Psoas muscle (tissue), 8 donors: ENCODE measurements around the gene ABCG4. TPM values are rescaled to one million over a fixed set of nuclear protein-coding genes. Genes with fewer than 3 reads are reported as not detected.

ENCODE experiments used
- ATAC-seq, 4 donors: fragments of 200-7000 bp; cut with Tn5 transposase; one replicate each; pipeline ENCODE4 v1.9.1; 2020; ENCODE audit warnings: moderate library complexity in 3 of 4, mild to moderate bottlenecking in 2 of 4
- DNase-seq, 2 donors: peaks; one replicate each; pipeline ENCODE4 v3.0.0-alpha.2; 2020
- H3K27ac ChIP-seq: fragments of 200-600 bp; one replicate; pipeline ENCODE4 v1.8.0; 2022
- H3K27me3 ChIP-seq, 3 donors: fragments of 200-600 bp in 1 of 3; one replicate each; pipeline versions ENCODE4 v1.6.1 to v1.8.0; 2013 to 2022; ENCODE audit warnings: low read length in 2 of 3, mild to moderate bottlenecking in 2 of 3, moderate library complexity in 1 of 3; ENCODE audit not compliant: insufficient read depth in 3 of 3
- H3K36me3 ChIP-seq, 2 donors: fragments of 200-600 bp in 1 of 2; one replicate each; pipeline versions ENCODE4 v1.6.1 to v1.8.0; 2013 to 2022; ENCODE audit warnings: low read depth in 1 of 2, mild to moderate bottlenecking in 1 of 2, moderate library complexity in 1 of 2; ENCODE audit not compliant: insufficient read depth in 1 of 2
- H3K4me1 ChIP-seq: fragments of 200-600 bp; one replicate; pipeline ENCODE4 v1.8.0; 2022
- H3K4me3 ChIP-seq: fragments of 200-600 bp; one replicate; pipeline ENCODE4 v1.8.0; 2022; ENCODE audit warnings: mild to moderate bottlenecking
- H3K9me3 ChIP-seq: fragments of 200-600 bp; one replicate; pipeline ENCODE4 v1.8.0; 2022
- CTCF ChIP-seq: fragments of 200-600 bp; IDR thresholded peaks from one replicate; pipeline ENCODE4 v1.8.0; 2022; ENCODE audit warnings: antibody characterized with exemption
- WGBS, 3 donors: extraction: QIAGEN DNeasy Blood & Tissue Kit; methylation state at CpG; one replicate each; pipeline versions ENCODE4 v1.1.6 to v1.1.7; 2013; 5-methylcytosine and 5-hydroxymethylcytosine counted together
- intact Hi-C, 2 donors: fragments of 100-400 bp; cut with DNase I; formaldehyde crosslinking; loops; one replicate each; pipeline versions ENCODE4 v1.11.0 to v1.14.2; 2022
- polyA plus RNA-seq, 3 donors: library from polyadenylated mRNA; stranded (reverse); fragments of 200-250 nt; gene quantifications; one replicate each; pipeline ENCODE4 v1.2.3, GENCODE V29; 2013
- total RNA-seq, 4 donors: library from RNA; stranded (reverse); fragmentation: NEBNext Ultra II Directional in 2 of 4; extraction: Animal tissue kit (Norgen Biotek cat#: 25700) in 2 of 4; gene quantifications; one replicate each; pipeline versions ENCODE4 v1.2.1 to v1.2.4, GENCODE V29; 2021 to 2023
- donor health status: healthy with polysubstance abuse.
- donor health status: DM: no; HTN: no; CAD: no; lungs with moderate emphysema.
- donor health status: Bipolar disorder and iron deficiency.
- donor health status: healthy.
- donor health status: DM: yes; HTN: yes; CAD: no.
- donor health status: DM: no; HTN: no; CAD: no.
- donor health status: DM: no; HTN: no; CAD: no.
- donor health status: DM: yes; HTN: yes; CAD: no.

Gene ABCG4
- total and polyA plus RNA-seq, 7 donors, result 0.03 to 0.38 (median 0.17) TPM; not detected in 1

GRCh38 chr11:119178166-119178680 lies 29.4 kb downstream of the ABCG4 start:
- H3K4me3 ChIP-seq, result no peak overlapping the region
- intact Hi-C loops, result no loop called here
- ATAC-seq (no peak), DNase-seq (no peak)
- H3K27me3 ChIP-seq, result no peaks in the 10 kb centered on the region
- H3K36me3 ChIP-seq, result peaks cover 0 to 80% of the 10 kb centered on the region in 2 donors
- no peaks in the 10 kb centered on the region for H3K4me1 ChIP-seq
- H3K9me3 ChIP-seq, result no peaks in the 10 kb centered on the region
- 64 to 66% (median 66%) methylated on average over 4 of the region's 4 CpGs for WGBS, 3 donors
- H3K27ac ChIP-seq, result no peak overlapping the region
- TF ChIP-seq CTCF, result no peak

GRCh38 chr11:119179342-119179741 lies 30.5 kb downstream of the ABCG4 start:
- WGBS, 3 donors, result 92 to 98% (median 93%) methylated on average over 6 of the region's 6 CpGs

GRCh38 chr11:119179983-119180382 lies 31.1 kb downstream of the ABCG4 start:
- Histone ChIP-seq H3K4me1 (no peaks in the 10 kb centered on the region), H3K9me3 (no peaks in the 10 kb centered on the region), H3K27me3 (no peaks in the 10 kb centered on the region), H3K36me3 (peaks cover 0 to 71% of the 10 kb centered on the region in 2 donors), H3K4me3 (no peak overlapping the region), H3K27ac (no peak overlapping the region)
- no peak for TF ChIP-seq CTCF
- DNase-seq (no peak), ATAC-seq (peak in 2 of 4 donors; percentile 19 to 32)
- intact Hi-C loops, result no loop called here
- WGBS, 3 donors, result 90 to 91% (median 91%) methylated on average over 10 of the region's 10 CpGs

More at GRCh38 chr11:119179342-119179741, 30.5 kb downstream of the ABCG4 start:
- no peak for TF ChIP-seq CTCF
- Histone ChIP-seq H3K27ac (no peak overlapping the region), H3K4me3 (no peak overlapping the region), H3K4me1 (no peaks in the 10 kb centered on the region), H3K9me3 (no peaks in the 10 kb centered on the region), H3K36me3 (peaks cover 0 to 78% of the 10 kb centered on the region in 2 donors), H3K27me3 (no peaks in the 10 kb centered on the region)
- no peak for DNase-seq
- intact Hi-C loops, result no loop called here
- ATAC-seq, result no peak

GRCh38 chr11:119180729-119181676 lies 32.2 kb downstream of the ABCG4 start:
- H3K27me3 ChIP-seq, result no peaks in the 10 kb centered on the region
- ATAC-seq, result no peak
- intact Hi-C loops, result no loop called here
- no peak overlapping the region for H3K27ac ChIP-seq
- 80 to 87% (median 83%) methylated on average over 6 of the region's 6 CpGs for WGBS, 3 donors
- no peak for DNase-seq
- no peak for TF ChIP-seq CTCF
- H3K9me3 ChIP-seq, result no peaks in the 10 kb centered on the region
- peaks cover 0 to 61% of the 10 kb centered on the region in 2 donors for H3K36me3 ChIP-seq
- H3K4me1 ChIP-seq, result no peaks in the 10 kb centered on the region
- no peak overlapping the region for H3K4me3 ChIP-seq
